OCI-LY3 (cell line): Measurements from ENCODE around the gene ANKRD36B.
"Not testable (repeated sequence)": the region's sequence is repeated elsewhere in the genome, so short reads cannot be mapped to it uniquely, and the experiment has no call there.

ENCODE experiments used
- H2AFZ ChIP-seq: fragments of 200-600, 300-600 bp; shearing (Covaris generic); 2 replicates; pipeline ENCODE4 v1.6.0; 2014; ENCODE audit warnings: antibody characterized with exemption, low read depth, low read length
- H3K27ac ChIP-seq: fragments of 200-600, 300-600 bp; sonication (generic); 2 replicates; pipeline ENCODE4 v1.5.1; 2014; ENCODE audit warnings: mild to moderate bottlenecking, low read length, moderate library complexity, mixed read lengths
- H3K27me3 ChIP-seq: fragments of 200-600, 300-600 bp; sonication (generic); 2 replicates; pipeline ENCODE4 v1.6.1; 2014; ENCODE audit warnings: low read depth, low read length, mixed read lengths
- H3K36me3 ChIP-seq: fragments of 200-600, 300-600 bp; sonication (generic); replicated peaks from 2 replicates; pipeline ENCODE3; 2014; ENCODE audit warnings: low read depth, low read length, mixed read lengths
- H3K4me1 ChIP-seq: fragments of 300-600, 200-600 bp; sonication (generic); 2 replicates; pipeline ENCODE4 v1.6.1; 2014; ENCODE audit warnings: low read length, mixed read lengths
- H3K4me2 ChIP-seq: fragments of 200-600, 300-600 bp; sonication (generic); 2 replicates; pipeline ENCODE4 v1.6.1; 2014; ENCODE audit warnings: low read length, mixed read lengths
- H3K4me3 ChIP-seq: fragments of 300-600, 200-600 bp; sonication (generic); 2 replicates; pipeline ENCODE4 v1.5.1; 2014; ENCODE audit warnings: antibody characterized with exemption, mild to moderate bottlenecking, low read length, moderate library complexity
- H3K79me2 ChIP-seq: fragments of 300-600, 200-600 bp; shearing (Covaris generic); 2 replicates; pipeline ENCODE4 v1.6.1; 2014; ENCODE audit warnings: mild to moderate bottlenecking, low read length, mixed read lengths
- H3K9ac ChIP-seq: fragments of 300-600, 200-600 bp; shearing (Covaris generic); 2 replicates; pipeline ENCODE4 v1.6.0; 2014; ENCODE audit warnings: mild to moderate bottlenecking, low read length, moderate library complexity
- H3K9me3 ChIP-seq: fragments of 200-600, 300-600 bp; shearing (Covaris generic); 2 replicates; pipeline ENCODE4 v1.6.1; 2014; ENCODE audit warnings: low read length, mixed read lengths; ENCODE audit not compliant: insufficient read depth
- H4K20me1 ChIP-seq: fragments of 200-600, 300-600 bp; sonication (generic); 2 replicates; pipeline ENCODE4 v1.6.1; 2016; ENCODE audit warnings: low read length, mixed read lengths; ENCODE audit not compliant: insufficient read depth
- EZH2phosphoT487 ChIP-seq: fragments of 200-600 bp; shearing (Covaris generic); IDR thresholded peaks from 2 replicates; pipeline ENCODE4 v1.6.1; 2018; ENCODE audit warnings: antibody characterized with exemption, mixed run types, low read depth
- TF ChIP-seq, protein P1 (sequence below): fragments of 200-600, 300-600 bp; sonication (generic); IDR thresholded peaks from 2 replicates; pipeline ENCODE4 v1.5.1; 2014; ENCODE audit warnings: antibody characterized with exemption, low read length, low read depth

Gene ANKRD36B

DNA sequence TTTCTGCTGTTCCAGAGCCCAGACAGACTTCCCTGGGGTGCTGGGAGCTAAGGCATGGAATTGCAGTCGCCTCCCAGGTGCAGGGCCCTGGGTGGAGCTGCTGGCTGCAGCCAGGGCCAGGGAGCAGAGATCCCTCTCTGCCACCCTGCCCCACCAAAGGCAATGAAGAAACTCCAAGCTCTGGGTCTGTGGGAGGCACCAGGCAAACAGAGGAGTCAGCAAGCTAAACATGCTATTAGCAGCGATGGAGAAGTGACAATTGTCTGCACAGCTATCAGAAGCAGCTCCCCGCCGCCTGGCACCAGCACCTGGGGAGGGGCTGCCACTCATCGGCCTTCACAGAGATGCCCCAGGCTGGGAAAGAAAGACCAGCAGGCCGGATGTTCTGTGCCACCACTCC is 28.2 kb upstream of the ANKRD36B start:
- no peak for TF ChIP-seq EZH2phosphoT487
- TF ChIP-seq, protein P1, sequence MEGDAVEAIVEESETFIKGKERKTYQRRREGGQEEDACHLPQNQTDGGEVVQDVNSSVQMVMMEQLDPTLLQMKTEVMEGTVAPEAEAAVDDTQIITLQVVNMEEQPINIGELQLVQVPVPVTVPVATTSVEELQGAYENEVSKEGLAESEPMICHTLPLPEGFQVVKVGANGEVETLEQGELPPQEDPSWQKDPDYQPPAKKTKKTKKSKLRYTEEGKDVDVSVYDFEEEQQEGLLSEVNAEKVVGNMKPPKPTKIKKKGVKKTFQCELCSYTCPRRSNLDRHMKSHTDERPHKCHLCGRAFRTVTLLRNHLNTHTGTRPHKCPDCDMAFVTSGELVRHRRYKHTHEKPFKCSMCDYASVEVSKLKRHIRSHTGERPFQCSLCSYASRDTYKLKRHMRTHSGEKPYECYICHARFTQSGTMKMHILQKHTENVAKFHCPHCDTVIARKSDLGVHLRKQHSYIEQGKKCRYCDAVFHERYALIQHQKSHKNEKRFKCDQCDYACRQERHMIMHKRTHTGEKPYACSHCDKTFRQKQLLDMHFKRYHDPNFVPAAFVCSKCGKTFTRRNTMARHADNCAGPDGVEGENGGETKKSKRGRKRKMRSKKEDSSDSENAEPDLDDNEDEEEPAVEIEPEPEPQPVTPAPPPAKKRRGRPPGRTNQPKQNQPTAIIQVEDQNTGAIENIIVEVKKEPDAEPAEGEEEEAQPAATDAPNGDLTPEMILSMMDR: no peak

DNA sequence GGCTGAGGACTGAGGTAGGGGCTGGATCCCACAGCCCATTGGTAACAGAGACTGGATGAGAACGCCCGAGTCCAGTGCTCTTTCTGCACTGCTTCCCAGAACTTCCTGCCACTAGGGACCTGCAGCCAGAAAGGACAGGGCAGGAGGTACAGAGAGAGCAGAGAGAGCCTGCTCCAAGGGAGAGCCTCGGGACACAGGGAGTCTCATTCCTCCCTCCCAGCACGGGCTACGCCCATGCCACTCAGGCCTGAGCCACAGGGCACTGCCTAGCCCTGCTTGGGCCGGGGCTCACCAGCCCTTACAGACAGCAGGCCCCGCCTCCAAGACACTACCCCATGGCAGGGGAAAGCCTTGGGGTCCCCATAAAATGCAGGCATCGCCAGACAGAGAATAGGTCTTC is 26.1 kb upstream of the ANKRD36B start:
- not testable (repeated sequence) for H3K36me3 ChIP-seq, H3K27ac ChIP-seq, H4K20me1 ChIP-seq, H3K9ac ChIP-seq, H3K27me3 ChIP-seq, H3K9me3 ChIP-seq, H3K4me3 ChIP-seq, H2AFZ ChIP-seq, H3K4me2 ChIP-seq, H3K79me2 ChIP-seq, H3K4me1 ChIP-seq

More for the DNA sequence above, 28.2 kb upstream of the ANKRD36B start:
- no peaks in the 10 kb centered on the region for H3K27me3 ChIP-seq
- H3K4me2 ChIP-seq: no peak overlapping the region
- no peaks in the 10 kb centered on the region for H3K79me2 ChIP-seq
- H3K9me3 ChIP-seq: no peaks in the 10 kb centered on the region
- no peak overlapping the region for H3K9ac ChIP-seq
- H3K36me3 ChIP-seq: no peaks in the 10 kb centered on the region
- no peak overlapping the region for H3K4me3 ChIP-seq
- no peak overlapping the region for H3K27ac ChIP-seq
- H4K20me1 ChIP-seq: no peaks in the 10 kb centered on the region
- H3K4me1 ChIP-seq: no peaks in the 10 kb centered on the region
- H2AFZ ChIP-seq: no peak overlapping the region

DNA sequence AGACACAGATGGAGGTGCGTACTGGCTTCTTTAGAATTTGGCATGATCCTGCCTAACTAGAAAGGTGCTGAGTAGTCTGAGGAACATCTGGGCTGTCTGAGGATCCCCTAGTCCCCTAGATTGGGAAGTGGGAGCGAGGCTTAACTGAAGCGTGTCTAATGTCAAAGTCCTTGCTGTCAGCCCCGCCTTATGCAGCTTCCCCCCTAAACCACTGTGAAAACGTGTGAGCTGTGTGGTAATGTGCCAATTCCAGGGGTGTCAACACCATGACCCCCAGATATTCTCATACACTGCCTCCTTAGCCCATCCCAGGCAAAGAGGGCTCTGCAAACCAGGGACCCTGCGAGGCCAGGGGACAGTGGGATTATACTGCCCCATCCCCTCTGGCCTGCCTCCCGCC is 22.2 kb upstream of the ANKRD36B start:
- not testable (repeated sequence) for H3K79me2 ChIP-seq, H3K9me3 ChIP-seq, H2AFZ ChIP-seq, H3K36me3 ChIP-seq, H3K9ac ChIP-seq, H3K27ac ChIP-seq, H4K20me1 ChIP-seq, H3K4me1 ChIP-seq, H3K4me3 ChIP-seq, H3K4me2 ChIP-seq, H3K27me3 ChIP-seq

DNA sequence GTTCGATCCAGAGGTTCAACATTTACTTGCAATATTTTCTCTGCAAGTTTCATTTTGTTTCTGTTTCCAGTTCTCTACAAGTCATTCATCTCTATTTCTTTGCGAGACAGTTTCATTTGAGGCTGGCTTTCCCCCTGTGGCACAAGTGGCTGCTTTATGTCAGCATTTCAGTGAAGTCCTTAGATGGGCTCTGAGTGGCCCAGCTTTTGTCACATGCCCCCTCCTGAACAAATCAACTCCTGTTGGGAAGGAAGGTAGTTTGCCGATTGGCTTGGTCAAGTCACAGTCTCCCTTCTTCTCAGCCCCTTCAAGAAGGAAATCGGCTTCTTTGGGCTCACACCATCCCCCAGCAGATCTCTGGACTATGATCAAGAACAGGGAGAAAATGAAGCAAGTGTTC is 19.1 kb upstream of the ANKRD36B start:
- H3K79me2 ChIP-seq, H3K36me3 ChIP-seq, H3K9me3 ChIP-seq, H2AFZ ChIP-seq, H3K4me1 ChIP-seq, H3K9ac ChIP-seq, H4K20me1 ChIP-seq, H3K4me2 ChIP-seq, H3K27ac ChIP-seq, H3K4me3 ChIP-seq, H3K27me3 ChIP-seq: not testable (repeated sequence)

DNA sequence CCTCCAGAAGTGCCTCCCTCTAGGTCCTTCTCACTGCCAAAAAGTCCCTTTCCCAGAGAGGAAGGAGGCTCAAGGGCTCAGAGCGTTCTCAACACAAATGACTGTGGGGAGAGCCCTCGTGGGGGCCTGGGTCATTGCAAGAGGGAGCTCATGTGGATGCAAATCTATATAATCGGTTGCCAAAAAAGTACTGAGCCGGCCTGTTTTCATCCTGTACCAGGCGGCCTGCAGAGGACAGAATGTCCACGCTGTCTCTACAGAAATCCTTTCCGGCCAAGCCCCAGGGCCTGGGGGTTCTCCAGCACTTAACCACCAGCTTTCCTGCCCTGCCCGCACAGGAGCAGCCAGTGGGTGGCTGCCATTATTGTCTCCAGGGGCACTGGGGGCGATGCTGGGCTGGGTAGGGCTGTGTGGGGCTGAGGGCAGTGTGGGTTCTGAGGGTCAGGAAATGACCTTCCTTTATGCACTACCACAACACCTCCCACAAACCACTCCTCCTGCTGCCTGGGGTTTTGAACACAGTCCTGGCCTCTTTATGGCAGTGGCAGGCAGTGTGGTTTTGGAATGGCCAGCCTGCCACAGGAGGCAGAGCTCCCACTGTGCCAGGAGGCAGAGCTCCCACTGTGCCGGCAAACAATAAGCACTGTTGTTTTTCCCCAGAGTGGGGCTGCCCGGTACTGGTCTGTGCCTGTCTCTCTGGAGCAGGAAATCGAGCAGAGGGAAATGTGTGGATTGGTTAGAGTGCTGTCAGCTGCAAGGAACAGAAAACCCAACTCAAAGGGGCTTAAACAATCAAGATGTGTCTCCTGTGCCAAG is 16.1 kb upstream of the ANKRD36B start:
- not testable (repeated sequence) for H3K79me2 ChIP-seq, H3K4me2 ChIP-seq, H3K9me3 ChIP-seq, H3K27me3 ChIP-seq, H4K20me1 ChIP-seq, H3K4me3 ChIP-seq, H3K4me1 ChIP-seq, H3K27ac ChIP-seq, H2AFZ ChIP-seq, H3K36me3 ChIP-seq, H3K9ac ChIP-seq

DNA sequence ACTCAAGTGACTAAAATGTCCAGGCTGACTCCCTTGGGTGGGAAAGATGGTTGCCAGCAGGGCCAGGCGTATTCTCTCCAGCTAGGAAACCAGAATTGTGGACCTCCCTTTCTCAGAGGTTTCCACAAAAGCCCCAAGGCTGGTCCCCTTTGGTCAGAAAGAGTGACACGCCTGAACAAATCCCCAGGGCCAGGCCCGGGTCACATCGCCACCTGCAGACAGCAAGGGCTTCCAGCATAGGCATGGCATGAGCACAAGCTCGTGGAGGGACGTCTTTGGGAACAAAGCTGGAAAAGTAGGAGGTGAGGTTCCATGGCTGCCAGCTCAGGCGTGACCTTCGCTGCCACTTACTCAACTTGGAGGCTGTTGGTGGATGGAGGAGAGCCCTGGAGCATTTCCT is 15.4 kb upstream of the ANKRD36B start:
- not testable (repeated sequence) for H3K79me2 ChIP-seq, H3K27ac ChIP-seq, H3K4me1 ChIP-seq, H3K27me3 ChIP-seq, H2AFZ ChIP-seq, H3K9me3 ChIP-seq, H4K20me1 ChIP-seq, H3K4me3 ChIP-seq, H3K4me2 ChIP-seq, H3K36me3 ChIP-seq, H3K9ac ChIP-seq

DNA sequence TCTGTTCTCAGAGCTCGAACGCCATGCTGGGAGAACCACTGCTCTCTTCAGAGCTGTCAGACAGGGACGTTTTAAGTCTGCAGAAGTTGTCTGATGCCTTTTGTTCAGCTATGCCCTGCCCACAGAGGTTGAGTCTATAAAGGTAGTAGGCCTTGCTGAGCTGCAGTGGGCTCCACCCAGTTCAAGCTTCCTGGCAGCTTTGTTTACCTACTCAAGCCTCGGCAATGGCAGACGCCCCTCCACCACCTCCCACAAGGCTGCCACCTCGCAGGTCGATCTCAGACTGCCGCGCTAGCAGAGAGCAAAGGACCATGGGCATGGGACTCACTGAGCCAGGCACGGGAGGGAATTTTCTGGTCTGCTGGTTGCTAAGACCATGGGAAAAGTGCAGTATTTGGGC is 11.9 kb upstream of the ANKRD36B start:
- H3K79me2 ChIP-seq, H3K9me3 ChIP-seq, H3K27ac ChIP-seq, H3K4me2 ChIP-seq, H2AFZ ChIP-seq, H3K4me1 ChIP-seq, H3K36me3 ChIP-seq, H3K4me3 ChIP-seq, H3K27me3 ChIP-seq, H4K20me1 ChIP-seq, H3K9ac ChIP-seq: not testable (repeated sequence)

DNA sequence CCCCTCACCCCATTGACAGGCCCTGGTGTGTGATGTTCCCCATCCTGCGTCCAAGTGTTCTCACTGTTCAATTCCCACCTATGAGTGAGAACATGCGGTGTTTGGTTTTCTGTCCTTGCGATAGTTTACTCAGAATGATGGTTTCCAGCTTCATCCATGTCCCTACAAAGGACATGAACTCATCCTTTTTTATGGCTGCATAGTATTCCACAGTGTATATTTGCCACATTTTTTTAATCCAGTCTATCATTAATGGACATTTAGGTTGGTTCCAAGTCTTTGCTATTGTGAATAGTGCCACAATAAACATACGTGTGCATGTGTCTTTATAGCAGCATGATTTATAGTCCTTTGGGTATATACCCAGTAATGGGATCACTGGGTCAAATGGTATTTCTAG is 6.5 kb upstream of the ANKRD36B start:
- H3K36me3 ChIP-seq, H3K9me3 ChIP-seq, H4K20me1 ChIP-seq, H3K4me2 ChIP-seq, H2AFZ ChIP-seq, H3K27me3 ChIP-seq, H3K4me3 ChIP-seq, H3K9ac ChIP-seq, H3K4me1 ChIP-seq, H3K79me2 ChIP-seq, H3K27ac ChIP-seq: not testable (repeated sequence)

DNA sequence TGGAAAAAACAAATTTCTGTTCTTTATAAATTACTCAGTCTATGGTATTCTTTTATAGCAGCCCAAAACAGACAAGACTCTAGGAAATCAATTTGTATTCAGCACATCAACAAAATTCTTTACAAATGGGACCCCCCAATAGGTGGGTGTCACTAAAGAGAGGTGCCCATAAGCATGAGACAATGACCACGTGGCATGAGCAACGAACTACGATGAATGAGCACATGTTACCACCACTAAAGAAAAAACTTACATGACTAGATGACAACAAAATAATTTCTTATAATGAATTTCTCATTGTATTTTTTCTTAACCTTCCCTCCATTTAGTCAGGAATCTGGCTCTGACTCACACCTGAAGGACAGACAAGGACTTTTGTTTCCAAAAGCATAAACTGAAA is 3.8 kb upstream of the ANKRD36B start:
- H4K20me1 ChIP-seq, H3K36me3 ChIP-seq, H3K4me1 ChIP-seq, H3K4me2 ChIP-seq, H3K79me2 ChIP-seq, H3K4me3 ChIP-seq, H3K27me3 ChIP-seq, H2AFZ ChIP-seq, H3K27ac ChIP-seq, H3K9me3 ChIP-seq, H3K9ac ChIP-seq: not testable (repeated sequence)
